Heart right ventricle (tissue), 16 donors: ENCODE measurements around the gene KCNC2. TPM values are rescaled to one million over a fixed set of nuclear protein-coding genes. Genes with fewer than 3 reads are reported as not detected.

Experiments
- ATAC-seq, 8 donors: fragments of 200-7000 bp; cut with Tn5 transposase; one replicate each; pipeline ENCODE4 v1.9.1; 2020; ENCODE audit warnings: mild to moderate bottlenecking in 8 of 8, moderate library complexity in 8 of 8, moderate number of reproducible peaks in 1 of 8
- DNase-seq, 2 donors: peaks; one replicate each; pipeline ENCODE4 v3.0.0-alpha.2; 2020
- H3K27ac ChIP-seq, 10 donors: fragments of 200-600 bp; sonication (generic) in 2 of 10; one replicate each; pipeline versions ENCODE4 v1.5.0 to v1.8.0; 2020 to 2022; ENCODE audit warnings: mild to moderate bottlenecking in 3 of 10
- H3K27me3 ChIP-seq, 7 donors: fragments of 200-600 bp; one replicate each; pipeline ENCODE4 v1.8.0; 2021 to 2022; ENCODE audit warnings: mild to moderate bottlenecking in 2 of 7
- H3K36me3 ChIP-seq, 9 donors: fragments of 200-600 bp; sonication (generic) in 1 of 9; one replicate each; pipeline versions ENCODE4 v1.5.0 to v1.8.0; 2020 to 2022; ENCODE audit warnings: mild to moderate bottlenecking in 2 of 9
- H3K4me1 ChIP-seq, 9 donors: fragments of 200-600 bp; sonication (generic) in 1 of 9; one replicate each; pipeline versions ENCODE4 v1.5.0 to v1.8.0; 2020 to 2022; ENCODE audit warnings: mild to moderate bottlenecking in 4 of 9
- H3K4me3 ChIP-seq, 10 donors: fragments of 200-600 bp; sonication (generic) in 2 of 10; one replicate each; pipeline versions ENCODE4 v1.5.0 to v1.8.0; 2020 to 2022; ENCODE audit warnings: mild to moderate bottlenecking in 7 of 10, moderate library complexity in 2 of 10
- H3K9me3 ChIP-seq, 11 donors: fragments of 200-600 bp in 10 of 11; sonication (generic) in 2 of 11; one replicate each; pipeline versions ENCODE4 v1.5.0 to v1.8.0; 2013 to 2022; ENCODE audit warnings: mild to moderate bottlenecking in 2 of 11, control low read depth in 1 of 11, moderate library complexity in 1 of 11
- WGBS, 2 donors: extraction: QIAGEN DNeasy Blood & Tissue Kit; methylation state at CpG; one replicate each; pipeline ENCODE4 v1.1.7; 2013; ENCODE audit warnings: inconsistent platforms in 1 of 2; 5-methylcytosine and 5-hydroxymethylcytosine counted together
- intact Hi-C, 10 donors: fragments of 100-400 bp; cut with DNase I; formaldehyde crosslinking; loops; one replicate each; pipeline versions ENCODE4 v1.11.1 to v1.14.2; 2022
- polyA plus RNA-seq, 2 donors: library from polyadenylated mRNA; stranded (reverse); fragments of 200-250 nt; gene quantifications; one replicate each; pipeline ENCODE4 v1.2.3, GENCODE V29; 2013
- total RNA-seq, 10 donors: library from RNA; stranded (reverse); fragmentation: NEBNext Ultra II Directional in 3 of 10; extraction: Animal tissue kit (Norgen Biotek cat#: 25700) in 3 of 10; gene quantifications; one replicate each; pipeline versions ENCODE4 v1.2.1 to v1.2.4, GENCODE V29; 2021 to 2023
- TF ChIP-seq, protein P1 (sequence below), 9 donors: fragments of 200-600 bp; sonication (generic) in 2 of 9; IDR thresholded peaks; one replicate each; pipeline versions ENCODE4 v1.5.0 to v1.8.0; 2021 to 2022; ENCODE audit warnings: antibody characterized with exemption in 9 of 9, mild to moderate bottlenecking in 5 of 9, moderate library complexity in 1 of 9
- donor health status: Arrhythmogenic right ventricular cardiomyopathy.
- donor health status: ischemic (EF 13 %, LVEDD 7.1; RV severe dilation, severe dysfunction).
- donor health status: healthy with polysubstance abuse.
- donor health status: DM: no; HTN: yes; CAD: no.
- donor health status: DM: no; HTN: no; CAD: no.
- donor health status: ischemic (EF 25% LVEDD 6.9; RV normal size, moderate dysfunction).
- donor health status: ischemic (EF 25% LVEDD 5.7; RV mildly dilated, moderate dysfunction).
- donor health status: healthy.
- donor health status: DM: yes; HTN: yes; CAD: no.
- donor health status: Ischemic cardiomyopathy.
- donor health status: ischemic (EF 35%, LVEDD 5.7; RV mildly dilated, moderate dysfunction).
- donor health status: nonischemic (EF 11% LVEDD 7.7; RV severe dilation, severe dysfunction).
- donor health status: DM: yes; HTN: yes; CAD: no.
- donor health status: PGD.
- donor health status: ischemic (EF 29% LVEDD 5.4; RV normal size, mild dysfunction).
- donor health status: nonischemic (EF 23%, LVEDD 6.1; RV moderate dilation, normal function).

KCNC2 gene
- total and polyA plus RNA-seq, 12 donors, result not detected

GRCh38 chr12:75183967-75184366, 25.7 kb downstream of the KCNC2 start:
- no peaks in the 10 kb centered on the region for H3K4me1 ChIP-seq
- no peak overlapping the region for H3K4me3 ChIP-seq
- H3K36me3 ChIP-seq, result no peaks in the 10 kb centered on the region
- TF ChIP-seq, protein P1, sequence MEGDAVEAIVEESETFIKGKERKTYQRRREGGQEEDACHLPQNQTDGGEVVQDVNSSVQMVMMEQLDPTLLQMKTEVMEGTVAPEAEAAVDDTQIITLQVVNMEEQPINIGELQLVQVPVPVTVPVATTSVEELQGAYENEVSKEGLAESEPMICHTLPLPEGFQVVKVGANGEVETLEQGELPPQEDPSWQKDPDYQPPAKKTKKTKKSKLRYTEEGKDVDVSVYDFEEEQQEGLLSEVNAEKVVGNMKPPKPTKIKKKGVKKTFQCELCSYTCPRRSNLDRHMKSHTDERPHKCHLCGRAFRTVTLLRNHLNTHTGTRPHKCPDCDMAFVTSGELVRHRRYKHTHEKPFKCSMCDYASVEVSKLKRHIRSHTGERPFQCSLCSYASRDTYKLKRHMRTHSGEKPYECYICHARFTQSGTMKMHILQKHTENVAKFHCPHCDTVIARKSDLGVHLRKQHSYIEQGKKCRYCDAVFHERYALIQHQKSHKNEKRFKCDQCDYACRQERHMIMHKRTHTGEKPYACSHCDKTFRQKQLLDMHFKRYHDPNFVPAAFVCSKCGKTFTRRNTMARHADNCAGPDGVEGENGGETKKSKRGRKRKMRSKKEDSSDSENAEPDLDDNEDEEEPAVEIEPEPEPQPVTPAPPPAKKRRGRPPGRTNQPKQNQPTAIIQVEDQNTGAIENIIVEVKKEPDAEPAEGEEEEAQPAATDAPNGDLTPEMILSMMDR (IDR thresholded peaks at IDR 0.05), result no peak
- intact Hi-C loops, result no loop called here
- H3K27me3 ChIP-seq, result no peaks in the 10 kb centered on the region
- DNase-seq (no peak), ATAC-seq (no peak)
- H3K9me3 ChIP-seq, result peaks cover 0 to 2% (median 0%) of the 10 kb centered on the region in 11 donors
- WGBS, 2 donors, result 80 to 91% methylated on average over 4 of the region's 4 CpGs
- H3K27ac ChIP-seq, result no peak overlapping the region

DNA sequence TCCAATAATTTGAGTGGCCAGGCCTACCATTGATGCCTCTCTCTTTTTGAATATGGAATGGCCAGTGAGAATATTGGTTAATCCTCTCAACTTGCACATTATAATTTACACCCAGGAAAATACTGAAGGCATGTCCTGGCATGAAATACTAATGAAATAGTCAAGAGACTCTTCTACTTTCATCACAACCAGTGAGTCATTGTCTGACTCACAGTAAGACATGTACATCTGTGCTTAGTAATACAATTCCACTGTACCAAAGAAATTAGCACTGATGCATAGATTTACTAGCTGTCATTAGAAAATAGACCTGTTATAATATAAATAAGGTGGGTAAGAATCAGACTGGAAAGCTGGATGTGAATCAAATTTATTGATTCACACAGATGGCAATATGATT, 31.6 kb downstream of the KCNC2 start:
- no peaks in the 10 kb centered on the region for H3K27me3 ChIP-seq
- TF ChIP-seq, protein P1 (IDR thresholded peaks at IDR 0.05), result no peak
- H3K4me3 ChIP-seq, result no peak overlapping the region
- H3K9me3 ChIP-seq, result no peaks in the 10 kb centered on the region
- DNase-seq, result no peak
- no peak for ATAC-seq
- no peak overlapping the region for H3K27ac ChIP-seq
- no peaks in the 10 kb centered on the region for H3K4me1 ChIP-seq
- intact Hi-C loops, result no loop called here
- no peaks in the 10 kb centered on the region for H3K36me3 ChIP-seq

- DNase-seq (no peak), ATAC-seq (no peak)
- WGBS, 2 donors, result 61 to 62% methylated on average over 1 of the region's 1 CpG
- TF ChIP-seq, protein P1 (IDR thresholded peaks at IDR 0.05), result no peak
- Histone ChIP-seq H3K27ac (no peak overlapping the region), H3K36me3 (no peaks in the 10 kb centered on the region), H3K9me3 (no peaks in the 10 kb centered on the region), H3K4me3 (no peak overlapping the region), H3K27me3 (no peaks in the 10 kb centered on the region), H3K4me1 (no peaks in the 10 kb centered on the region)
- intact Hi-C loops, result loop anchor here in 1 of 10 donors (1.0 kb wide), 1 partner anchor 42 kb away; no protein-coding TSS in a partner anchor
These were observed 37.0 kb downstream of the KCNC2 start for GRCh38 chr12:75172611-75173010.

DNA sequence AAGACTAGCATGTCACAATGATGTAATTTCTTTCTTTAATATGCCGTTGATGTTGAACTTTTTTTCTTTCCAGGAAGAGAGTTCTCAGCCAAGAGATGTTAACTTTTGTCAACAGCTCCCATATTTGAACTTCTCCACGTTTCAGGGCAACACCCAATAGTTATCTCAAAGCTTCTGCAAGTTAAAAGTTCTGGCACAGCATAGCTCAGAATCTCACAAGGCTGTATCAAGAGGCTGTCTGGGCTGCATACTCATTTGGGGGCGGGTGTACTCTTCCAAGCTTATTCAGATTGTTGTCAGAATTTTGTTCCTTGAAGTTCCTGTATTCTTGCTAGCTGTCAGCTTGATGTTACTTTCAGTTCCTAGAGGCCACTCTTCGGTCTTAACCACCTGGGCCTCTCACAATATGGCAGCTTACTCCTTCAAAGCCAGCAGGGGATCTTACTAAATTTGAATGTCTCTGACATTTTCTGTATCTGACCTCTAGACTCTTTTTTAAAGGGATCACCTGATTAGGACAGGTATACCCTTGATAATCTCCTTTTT, 38.9 kb downstream of the KCNC2 start:
- TF ChIP-seq, protein P1 (IDR thresholded peaks at IDR 0.05), result no peak
- Histone ChIP-seq H3K4me3 (no peak overlapping the region), H3K9me3 (no peaks in the 10 kb centered on the region), H3K4me1 (no peaks in the 10 kb centered on the region), H3K27ac (no peak overlapping the region), H3K36me3 (no peaks in the 10 kb centered on the region), H3K27me3 (no peaks in the 10 kb centered on the region)
- intact Hi-C loops, result no loop called here
- 37 to 47% methylated on average over 4 of the region's 4 CpGs for WGBS, 2 donors
- DNase-seq, result no peak
- ATAC-seq, result no peak
